ENCODE data around the gene SPPL3.
A peak's percentile ranks its signal among the peaks of the same experiment; 100 is the strongest.
"Not testable (repeated sequence)": the region's sequence is repeated elsewhere in the genome, so short reads cannot be mapped to it uniquely, and the experiment has no call there.

The SPPL3 gene, protein sequence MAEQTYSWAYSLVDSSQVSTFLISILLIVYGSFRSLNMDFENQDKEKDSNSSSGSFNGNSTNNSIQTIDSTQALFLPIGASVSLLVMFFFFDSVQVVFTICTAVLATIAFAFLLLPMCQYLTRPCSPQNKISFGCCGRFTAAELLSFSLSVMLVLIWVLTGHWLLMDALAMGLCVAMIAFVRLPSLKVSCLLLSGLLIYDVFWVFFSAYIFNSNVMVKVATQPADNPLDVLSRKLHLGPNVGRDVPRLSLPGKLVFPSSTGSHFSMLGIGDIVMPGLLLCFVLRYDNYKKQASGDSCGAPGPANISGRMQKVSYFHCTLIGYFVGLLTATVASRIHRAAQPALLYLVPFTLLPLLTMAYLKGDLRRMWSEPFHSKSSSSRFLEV

DNA sequence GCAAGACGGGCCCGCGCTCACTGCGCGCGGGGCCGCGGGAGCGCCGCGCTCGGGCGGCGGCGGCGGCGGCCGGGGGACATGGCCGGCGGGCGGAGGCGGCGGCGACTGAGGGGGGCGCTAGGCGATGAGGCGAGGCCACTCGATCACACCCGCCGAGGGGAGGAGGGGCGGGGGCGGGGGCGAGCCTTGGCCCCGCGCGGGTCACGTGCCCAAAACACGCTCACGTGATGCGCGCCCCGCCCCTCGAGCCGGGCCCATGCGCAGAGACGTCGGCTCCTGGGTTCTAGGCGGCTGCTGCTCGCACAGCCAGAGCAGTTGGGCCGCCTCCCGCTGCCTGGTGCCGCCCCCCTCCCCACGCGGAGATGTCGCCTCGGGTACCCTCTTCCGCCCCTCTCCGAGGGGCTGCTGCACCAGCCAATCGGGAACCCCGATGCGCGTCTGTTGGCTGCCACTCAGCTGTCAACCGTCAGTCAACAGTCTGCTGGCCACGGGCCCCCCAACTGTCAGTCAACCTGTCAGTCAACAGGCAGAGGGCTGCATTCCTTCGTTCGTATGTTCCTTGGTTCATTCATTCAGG lies at the start of gene SPPL3:
SPPL3 (minus strand) TSS at position 162 of the 577 bp plus-strand sequence. CDS start 491 bp downstream, outside the sequence.
- Histone ChIP-seq H3K9me3 (ENCODE audit: low read depth, low read length) (no peaks in the 10 kb centered on the region), H3K4me3 (peak within 1 kb of the TSS; percentile 93), H3K27ac (no peak within 1 kb of the TSS), H3K36me3 (ENCODE audit: insufficient read depth, low read length) (peaks cover 5% of the 10 kb centered on the region; the same call in 1 of the 2 replicates), H3K9ac (ENCODE audit: insufficient read length) (peak within 1 kb of the TSS; percentile 84)
- TF ChIP-seq FOXP2 (optimal IDR thresholded peaks at IDR 0.05; ENCODE audit: control extremely low read depth, extremely low read length, insufficient read depth) = peak; percentile 30
- TF ChIP-seq EZH2 (IDR thresholded peaks at IDR 0.05) = no peak
- TF ChIP-seq POLR2AphosphoS5 (IDR thresholded peaks at IDR 0.05; ENCODE audit: borderline replicate concordance, low read depth, low read length) = peak; percentile 81
- DNase-seq (ENCODE audit: low read depth, low spot score) = peak; percentile 3

DNA sequence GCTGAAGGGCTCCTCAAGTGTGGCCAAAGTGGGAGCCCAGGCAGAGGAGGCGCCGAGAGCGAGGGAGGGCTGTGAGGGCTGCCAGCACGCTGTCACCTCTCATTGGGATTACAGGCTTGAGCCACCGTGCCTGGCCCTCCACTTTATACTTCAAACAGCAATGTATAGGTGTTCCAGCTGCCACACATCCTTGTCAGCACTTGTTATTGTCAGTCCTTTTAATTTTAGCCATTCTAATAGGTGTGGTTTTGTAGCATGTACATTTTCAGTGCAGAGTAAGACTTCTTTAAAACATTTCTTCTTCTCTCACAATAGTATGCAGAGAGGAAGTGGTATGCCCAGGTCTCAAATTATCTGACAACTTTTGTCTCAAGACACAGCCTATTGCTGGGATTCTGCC lies 46.6 kb upstream of the SPPL3 start:
- Histone ChIP-seq H3K27ac (no peak overlapping the region), H3K4me3 (no peak overlapping the region), H3K36me3 (ENCODE audit: insufficient read depth, low read length) (no peaks in the 10 kb centered on the region), H3K9ac (ENCODE audit: insufficient read length) (no peak overlapping the region), H3K9me3 (ENCODE audit: low read depth, low read length) (no peaks in the 10 kb centered on the region)
- TF ChIP-seq POLR2AphosphoS5 (IDR thresholded peaks at IDR 0.05; ENCODE audit: borderline replicate concordance, low read depth, low read length) (no peak), EZH2 (IDR thresholded peaks at IDR 0.05) (no peak), FOXP2 (optimal IDR thresholded peaks at IDR 0.05; ENCODE audit: control extremely low read depth, extremely low read length, insufficient read depth) (no peak)
- DNase-seq (ENCODE audit: low read depth, low spot score) = no peak

DNA sequence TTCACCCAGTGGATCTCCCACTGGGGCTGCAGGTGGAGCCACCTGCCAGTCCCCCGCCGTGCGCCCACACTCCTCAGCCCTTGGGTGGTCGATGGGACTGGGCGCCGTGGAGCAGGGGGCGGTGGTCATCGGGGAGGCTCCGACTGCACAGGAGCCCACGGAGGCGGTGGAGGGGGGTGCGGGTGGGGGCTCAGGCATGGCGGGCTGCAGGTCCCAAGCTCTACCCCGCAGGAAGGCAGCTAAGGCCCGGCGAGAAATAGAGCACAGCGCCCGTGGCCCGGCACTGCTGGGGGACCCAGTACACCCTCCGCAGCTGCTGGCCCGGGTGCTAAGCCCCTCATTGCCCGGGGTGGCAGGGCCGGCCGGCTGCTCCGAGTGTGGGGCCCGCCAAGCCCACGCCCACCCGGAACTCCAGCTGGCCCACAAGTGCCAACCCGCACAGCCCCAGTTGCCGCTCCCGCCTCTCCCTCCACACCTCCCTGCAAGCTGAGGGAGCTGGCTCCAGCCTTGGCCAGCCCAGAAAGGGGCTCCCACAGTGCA lies 46.2 kb upstream of the SPPL3 start:
- H3K4me3 ChIP-seq; H3K9ac ChIP-seq (ENCODE audit: insufficient read length); H3K36me3 ChIP-seq (ENCODE audit: insufficient read depth, low read length); H3K27ac ChIP-seq; DNase-seq (ENCODE audit: low read depth, low spot score); H3K9me3 ChIP-seq (ENCODE audit: low read depth, low read length): not testable (repeated sequence)

DNA sequence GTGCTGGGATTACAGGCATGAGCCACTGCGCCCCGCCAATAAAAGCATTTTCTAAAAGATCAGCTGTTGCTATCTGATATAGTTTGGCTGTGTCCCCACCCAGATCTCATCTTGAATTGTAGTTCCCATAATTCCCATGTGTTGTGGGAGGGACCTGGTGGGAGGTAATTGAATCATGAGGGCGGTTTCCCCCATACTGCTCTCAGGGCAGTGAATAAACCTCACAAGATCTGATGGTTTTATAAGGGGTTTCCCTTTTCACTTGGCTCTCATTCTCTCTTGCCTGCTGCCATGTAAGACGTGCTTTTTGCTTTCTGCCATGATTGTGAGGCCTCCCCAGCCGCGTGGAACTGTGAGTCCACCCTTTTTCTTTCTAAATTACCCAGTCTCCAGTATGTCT lies 41.4 kb upstream of the SPPL3 start:
- H3K9me3 ChIP-seq (ENCODE audit: low read depth, low read length) = not testable (repeated sequence)

DNA sequence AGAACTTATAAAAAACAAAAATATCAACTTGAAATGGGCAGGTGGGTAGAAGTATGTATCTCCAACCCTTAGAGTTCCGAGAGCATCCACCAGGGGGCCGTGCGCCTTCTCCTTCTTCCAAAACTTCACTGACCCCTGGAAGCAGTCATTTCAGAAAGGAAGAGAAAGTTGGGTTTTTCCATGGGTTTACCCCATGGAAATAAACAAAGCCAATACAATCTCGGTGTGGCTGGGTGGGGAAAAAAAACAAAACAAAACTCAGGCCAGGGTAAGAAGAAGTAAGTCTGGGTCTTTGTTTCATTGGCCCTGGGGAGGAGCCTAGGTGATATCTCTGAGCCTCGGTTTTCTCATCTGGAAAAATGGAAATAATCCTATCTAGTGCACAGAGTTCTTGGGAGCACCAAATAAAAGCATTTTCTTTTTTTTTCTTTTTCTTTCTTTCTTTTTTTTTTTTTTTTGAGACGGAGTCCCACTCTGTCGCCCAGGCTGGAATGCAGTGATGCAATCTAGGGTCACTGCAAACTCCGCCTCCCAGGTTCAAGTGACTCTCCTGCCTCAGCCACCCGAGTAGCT lies 40.6 kb upstream of the SPPL3 start:
- Histone ChIP-seq H3K9me3 (ENCODE audit: low read depth, low read length) (no peaks in the 10 kb centered on the region), H3K36me3 (ENCODE audit: insufficient read depth, low read length) (no peaks in the 10 kb centered on the region)
- TF ChIP-seq POLR2AphosphoS5 (IDR thresholded peaks at IDR 0.05; ENCODE audit: borderline replicate concordance, low read depth, low read length) (no peak), FOXP2 (optimal IDR thresholded peaks at IDR 0.05; ENCODE audit: control extremely low read depth, extremely low read length, insufficient read depth) (no peak), EZH2 (IDR thresholded peaks at IDR 0.05) (no peak)

More for the DNA sequence above, 41.4 kb upstream of the SPPL3 start:
- DNase-seq (ENCODE audit: low read depth, low spot score); H3K27ac ChIP-seq; H3K4me3 ChIP-seq; H3K36me3 ChIP-seq (ENCODE audit: insufficient read depth, low read length); H3K9ac ChIP-seq (ENCODE audit: insufficient read length): not testable (repeated sequence)

DNA sequence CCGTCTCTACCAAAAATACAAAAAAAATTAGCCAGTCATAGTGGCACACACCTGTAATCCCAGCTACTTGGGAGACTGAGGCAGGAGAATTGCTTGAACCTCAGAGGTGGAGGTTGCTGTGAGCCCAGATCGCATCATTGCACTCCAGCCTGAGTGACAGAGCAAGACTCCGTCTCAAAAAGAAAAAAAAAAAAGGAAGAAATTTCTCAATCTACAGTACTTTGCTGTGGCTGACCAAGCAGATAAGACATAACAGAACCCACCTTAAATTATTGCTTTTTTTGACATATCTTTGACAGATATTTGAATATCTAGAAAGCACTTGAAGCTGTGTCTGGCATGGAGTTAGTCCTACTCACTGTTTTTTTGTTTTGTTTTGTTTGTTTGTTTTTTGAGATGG lies 39.3 kb upstream of the SPPL3 start:
- no peak for DNase-seq (ENCODE audit: low read depth, low spot score)
- Histone ChIP-seq H3K27ac (no peak overlapping the region), H3K36me3 (ENCODE audit: insufficient read depth, low read length) (no peaks in the 10 kb centered on the region), H3K9me3 (ENCODE audit: low read depth, low read length) (no peaks in the 10 kb centered on the region), H3K9ac (ENCODE audit: insufficient read length) (no peak overlapping the region), H3K4me3 (no peak overlapping the region)
- TF ChIP-seq POLR2AphosphoS5 (IDR thresholded peaks at IDR 0.05; ENCODE audit: borderline replicate concordance, low read depth, low read length) (no peak), EZH2 (IDR thresholded peaks at IDR 0.05) (no peak)

More for the DNA sequence above, 40.6 kb upstream of the SPPL3 start:
- Histone ChIP-seq H3K9ac (ENCODE audit: insufficient read length) (no peak overlapping the region), H3K4me3 (no peak overlapping the region), H3K27ac (no peak overlapping the region)
- peak; percentile 18 for DNase-seq (ENCODE audit: low read depth, low spot score)

DNA sequence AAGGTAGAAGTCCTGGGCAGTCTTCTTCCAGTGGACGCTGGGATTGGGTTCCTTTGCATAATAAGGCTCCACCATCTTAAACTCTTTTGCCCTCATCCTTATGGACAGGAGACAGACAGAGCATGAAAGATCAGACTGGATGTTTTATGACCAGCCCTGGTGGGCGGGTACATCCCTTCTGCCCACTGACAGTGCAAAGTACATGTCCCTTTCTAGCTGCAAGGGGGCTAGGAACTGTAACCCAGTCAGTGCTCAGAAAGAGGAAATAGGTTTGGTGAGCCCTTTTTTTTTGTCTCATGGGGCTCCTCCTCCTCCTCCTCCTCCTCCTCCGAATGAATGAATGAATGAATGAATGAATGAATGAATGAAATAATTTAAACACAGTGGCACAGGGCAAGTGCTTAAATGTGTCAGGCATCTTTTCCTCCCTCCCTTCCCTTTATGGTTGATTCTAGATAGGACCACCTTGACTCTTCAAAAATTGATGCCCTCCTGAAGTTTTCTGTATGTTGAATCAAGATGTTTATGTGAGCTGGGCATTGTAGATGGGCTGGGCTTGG lies 37.8 kb upstream of the SPPL3 start:
- Histone ChIP-seq H3K9me3 (ENCODE audit: low read depth, low read length) (no peaks in the 10 kb centered on the region), H3K9ac (ENCODE audit: insufficient read length) (no peak overlapping the region), H3K27ac (no peak overlapping the region), H3K36me3 (ENCODE audit: insufficient read depth, low read length) (no peaks in the 10 kb centered on the region), H3K4me3 (no peak overlapping the region)
- TF ChIP-seq EZH2 (IDR thresholded peaks at IDR 0.05) = no peak
- no peak for DNase-seq (ENCODE audit: low read depth, low spot score)

DNA sequence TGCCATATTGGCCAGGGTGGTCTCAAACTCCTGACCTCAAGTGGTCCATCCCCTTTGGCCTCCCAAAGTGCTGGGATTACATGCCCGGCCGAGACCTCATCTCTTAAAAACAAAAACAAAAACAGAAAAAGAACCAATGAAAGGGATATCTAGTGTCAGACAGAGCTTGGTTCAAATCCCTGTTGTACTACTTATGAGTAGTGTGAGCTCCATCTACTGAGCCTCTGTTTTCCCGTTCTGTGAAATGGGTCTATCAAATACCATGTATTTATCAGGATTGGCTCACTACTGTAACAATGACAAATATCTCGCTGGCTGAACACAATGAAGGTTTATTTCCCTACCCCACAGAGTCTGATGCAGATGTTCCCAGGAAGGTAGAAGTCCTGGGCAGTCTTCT lies 37.3 kb upstream of the SPPL3 start:
- DNase-seq (ENCODE audit: low read depth, low spot score) = no peak
- no peak overlapping the region for H3K27ac ChIP-seq
- H3K9me3 ChIP-seq (ENCODE audit: low read depth, low read length) = no peaks in the 10 kb centered on the region
- H3K36me3 ChIP-seq (ENCODE audit: insufficient read depth, low read length) = no peaks in the 10 kb centered on the region
- H3K4me3 ChIP-seq = no peak overlapping the region
- TF ChIP-seq POLR2AphosphoS5 (IDR thresholded peaks at IDR 0.05; ENCODE audit: borderline replicate concordance, low read depth, low read length) (no peak), EZH2 (IDR thresholded peaks at IDR 0.05) (no peak), FOXP2 (optimal IDR thresholded peaks at IDR 0.05; ENCODE audit: control extremely low read depth, extremely low read length, insufficient read depth) (no peak)
- H3K9ac ChIP-seq (ENCODE audit: insufficient read length) = no peak overlapping the region

Measured in SK-N-MC (cell line).